HepG2 (cell line): ENCODE results near the gene SPRTN. TPM values are rescaled to one million over a fixed set of nuclear protein-coding genes. Genes with fewer than 3 reads are reported as not detected.

Experiments used
- ATAC-seq: fragments of 200-7000 bp; cut with Tn5 transposase; 3 replicates; pipeline ENCODE4 v1.9.1; 2020; ENCODE audit warnings: mild to moderate bottlenecking, moderate library complexity
- BruUV-seq: library from RNA; stranded (reverse); fragments of 400-500 nt; replicated peaks from 2 replicates; lab custom pipeline; 2021; lab: Mats Ljungman, UMichigan
- CTCF ChIA-PET: fragments of 300-600 bp; formaldehyde crosslinking; extraction: SDS; loops from one replicate; lab custom pipeline; 2021; ENCODE audit warnings: low total read pairs, inconsistent platforms, low intra/inter-chr PET ratio; lab: Yijun Ruan, JAX
- POLR2A ChIA-PET: fragments of 350-600 bp; sonication (Branson Sonifier 250); formaldehyde crosslinking; loops from one replicate; lab custom pipeline; 2020; ENCODE audit warnings: antibody characterized with exemption, inconsistent platforms; lab: Yijun Ruan, JAX
- DNase-seq: peaks from one replicate; pipeline ENCODE4 v3.0.0-alpha.2; 2015; ENCODE audit warnings: low spot score
- FAIRE-seq: peaks from 3 replicates; lab custom pipeline; 2011; peaks lifted over from hg19 to GRCh38; lab: Jason Lieb, UNC
- H2AFZ ChIP-seq: one replicate; pipeline ENCODE4 v1.6.1; 2011; ENCODE audit warnings: low read length, inconsistent platforms
- H3K27ac ChIP-seq: fragments of 300-600 bp; 3 replicates; pipeline ENCODE4 v1.8.0; 2011; ENCODE audit warnings: mixed run types, mild to moderate bottlenecking, mixed read lengths, low read length, inconsistent platforms; ENCODE audit not compliant: insufficient read depth; ENCODE audit errors: extremely low read length
- H3K27me3 ChIP-seq, 2 experiments: fragments of 200-600 bp in 1 of 2; 2 replicates in 1 of 2; 3 replicates in 1 of 2; pipeline versions ENCODE4 v1.6.0 to v1.8.0; 2011; ENCODE audit warnings: low read length in 2 of 2, mild to moderate bottlenecking in 2 of 2, moderate library complexity in 2 of 2, inconsistent platforms in 1 of 2; ENCODE audit not compliant: insufficient read depth in 2 of 2, control insufficient read depth in 1 of 2
- H3K36me3 ChIP-seq, 2 experiments: fragments of 200-600 bp in 1 of 2; replicated peaks in 1 of 2; 2 replicates in 1 of 2; 3 replicates in 1 of 2; pipeline versions ENCODE4 v1.5.1 to v1.8.0; 2011; ENCODE audit warnings: low read length in 2 of 2, inconsistent platforms in 1 of 2; ENCODE audit not compliant: insufficient read depth in 2 of 2, control insufficient read depth in 1 of 2
- H3K4me1 ChIP-seq: 2 replicates; pipeline ENCODE4 v1.5.1; 2012; ENCODE audit warnings: low read length, inconsistent platforms; ENCODE audit not compliant: insufficient read depth
- H3K4me2 ChIP-seq: 2 replicates; pipeline ENCODE4 v1.6.0; 2011; ENCODE audit warnings: low read depth, low read length, inconsistent platforms
- H3K4me3 ChIP-seq, 3 experiments: fragments of 200-600 bp in 1 of 3; sonication (generic), shearing (Covaris generic) in 1 of 3; replicated peaks in 1 of 3; 2 replicates each; pipeline ENCODE4 v1.5.1; 2011 to 2016; ENCODE audit warnings: low read length in 3 of 3, inconsistent platforms in 2 of 3, low read depth in 2 of 3, mild to moderate bottlenecking in 2 of 3, control low read depth in 1 of 3, mixed read lengths in 1 of 3; ENCODE audit not compliant: insufficient read depth in 1 of 3
- H3K79me2 ChIP-seq: one replicate; pipeline ENCODE4 v1.6.1; 2011; ENCODE audit warnings: low read length, inconsistent platforms; ENCODE audit not compliant: insufficient read depth
- H3K9ac ChIP-seq: 2 replicates; pipeline ENCODE4 v1.6.0; 2011; ENCODE audit warnings: mild to moderate bottlenecking, low read depth, low read length, inconsistent platforms; ENCODE audit not compliant: insufficient read depth
- H3K9me3 ChIP-seq: 2 replicates; pipeline ENCODE4 v1.5.1; 2012; ENCODE audit warnings: mild to moderate bottlenecking, low read length
- H4K20me1 ChIP-seq: 2 replicates; pipeline ENCODE4 v1.6.0; 2011; ENCODE audit warnings: inconsistent platforms, mild to moderate bottlenecking, low read length, moderate library complexity; ENCODE audit not compliant: insufficient read depth
- CC2D1A ChIP-seq: sonication (generic); formaldehyde crosslinking; IDR thresholded peaks from 2 replicates; pipeline ENCODE4 v1.8.1; 2023; ENCODE audit warnings: mild to moderate bottlenecking, missing genetic modification reagents
- EHMT2 ChIP-seq: fragments of 200-600 bp; sonication (generic); IDR thresholded peaks from 2 replicates; pipeline ENCODE4 v1.7.0; 2017; ENCODE audit warnings: antibody characterized with exemption, low read depth, low read length, borderline replicate concordance
- HNRNPL ChIP-seq: fragments of 200-400 bp; formaldehyde crosslinking; IDR thresholded peaks from 2 replicates; pipeline ENCODE4 v1.6.1; 2017; ENCODE audit warnings: mild to moderate bottlenecking, low read depth, low read length
- RBAK ChIP-seq: sonication (generic); formaldehyde crosslinking; IDR thresholded peaks from 2 replicates; pipeline ENCODE4 v1.5.1; 2020; ENCODE audit warnings: mild to moderate bottlenecking, missing genetic modification reagents
- RFXAP ChIP-seq: sonication (generic); formaldehyde crosslinking; IDR thresholded peaks from 2 replicates; pipeline ENCODE4 v1.4.0; 2020; ENCODE audit warnings: missing genetic modification reagents, borderline replicate concordance
- TARDBP ChIP-seq: sonication (generic); formaldehyde crosslinking; IDR thresholded peaks from 2 replicates; pipeline ENCODE4 v1.8.0; 2022; ENCODE audit warnings: mild to moderate bottlenecking, missing genetic modification reagents
- TEAD3 ChIP-seq: optimal IDR thresholded peaks from 2 replicates; pipeline ENCODE3; 2016; ENCODE audit warnings: borderline replicate concordance
- ZNF160 ChIP-seq: sonication (generic); formaldehyde crosslinking; IDR thresholded peaks from 2 replicates; pipeline ENCODE4 v1.8.0; 2022; ENCODE audit warnings: mild to moderate bottlenecking, inconsistent platforms, missing genetic modification reagents
- ZNF337 ChIP-seq: sonication (generic); formaldehyde crosslinking; IDR thresholded peaks from 2 replicates; pipeline ENCODE4 v1.5.1; 2020; ENCODE audit warnings: missing genetic modification reagents, low read depth, mild to moderate bottlenecking, borderline replicate concordance
- ZNF510 ChIP-seq: sonication (generic); formaldehyde crosslinking; IDR thresholded peaks from 2 replicates; pipeline ENCODE4 v1.4.0; 2020; ENCODE audit warnings: low read depth, mild to moderate bottlenecking, missing genetic modification reagents
- WGBS: methylation state at CpG from one replicate; pipeline ENCODE4 v1.1.6; 2017; ENCODE audit warnings: low lambda C conversion rate; 5-methylcytosine and 5-hydroxymethylcytosine counted together
- in situ Hi-C: cut with HindIII; loops from 2 replicates; pipeline ENCODE4 v1.10.0; 2017; ENCODE audit warnings: low pct_unique_long_range_greater_than_20kb; ENCODE audit not compliant: extremely low pct_ligation_motif_present
- intact Hi-C: fragments of 100-400 bp; cut with micrococcal nuclease; formaldehyde crosslinking; loops from one replicate; pipeline ENCODE4 v1.10.0; 2022; ENCODE audit not compliant: unreplicated experiment
- polyA plus RNA-seq, 8 experiments: library from polyadenylated mRNA; depleted of rRNA in 3 of 8; stranded (reverse) in 7 of 8; unstranded in 1 of 8; fragments of >200 nt; fragmentation: Illumina TruSeq in 4 of 8; extraction: Trizol in 4 of 8; gene quantifications; 2 replicates each; pipeline versions ENCODE4 v1.2.1 to v1.2.3, GENCODE V29; 2011 to 2016; ENCODE audit warnings: low read depth in 4 of 8, missing spikeins in 1 of 8, mixed read lengths in 1 of 8; ENCODE audit not compliant: insufficient read depth in 1 of 8
- total RNA-seq, 5 experiments: library from RNA; depleted of rRNA; stranded (reverse); fragments of >200 nt; fragmentation: Illumina TruSeq; extraction: Trizol; gene quantifications; 2 replicates each; pipeline ENCODE4 v1.2.3, GENCODE V29; 2016; ENCODE audit warnings: low read depth in 1 of 5
- TF ChIP-seq, protein P1 (sequence below): sonication (generic); formaldehyde crosslinking; IDR thresholded peaks from 2 replicates; pipeline ENCODE4 v1.8.0; 2022; ENCODE audit warnings: mild to moderate bottlenecking, missing genetic modification reagents, moderate library complexity
- TF ChIP-seq, protein P2 (sequence below): sonication (generic); formaldehyde crosslinking; IDR thresholded peaks from 2 replicates; pipeline ENCODE4 v1.5.0; 2020; ENCODE audit warnings: mild to moderate bottlenecking, missing genetic modification reagents, borderline replicate concordance
- TF ChIP-seq, protein P3 (sequence below): sonication (generic); formaldehyde crosslinking; IDR thresholded peaks from 2 replicates; pipeline ENCODE4 v1.5.0; 2020; ENCODE audit warnings: missing genetic modification reagents
- TF ChIP-seq, protein P4 (sequence below): sonication (generic); formaldehyde crosslinking; IDR thresholded peaks from 2 replicates; pipeline ENCODE4 v1.4.0; 2020; ENCODE audit warnings: low read depth, missing genetic modification reagents

The SPRTN gene
- total and polyA plus RNA-seq, 2 of the 13 experiments (the other 11 are each of a cell fraction or from before 2014, with no cell fraction given): 4.2 to 15.2 TPM

DNA sequence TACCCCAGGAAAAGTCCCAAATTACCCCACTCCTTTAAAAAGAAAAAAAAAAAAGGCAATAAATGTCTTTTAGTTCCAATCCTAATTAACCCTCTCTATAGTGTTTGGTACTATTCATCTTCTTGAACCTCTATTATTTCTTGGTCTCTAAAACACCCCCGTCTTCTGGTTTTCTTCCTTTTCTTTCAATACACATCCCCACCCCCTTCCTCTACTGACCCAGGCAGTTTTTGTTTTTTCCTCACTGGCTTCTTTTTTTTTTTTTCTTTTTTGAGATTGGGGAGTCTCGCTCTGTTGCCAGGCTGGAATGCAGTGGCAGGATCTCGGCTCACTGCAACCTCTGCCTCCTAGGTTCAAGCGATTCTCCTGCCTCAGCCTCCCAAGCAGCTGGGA is 57.9 kb downstream of the SPRTN start:
- Histone ChIP-seq H3K79me2 (peaks cover 96% of the 10 kb centered on the region), H2AFZ (no peak overlapping the region), H3K4me1 (peaks cover 82% of the 10 kb centered on the region), H3K9me3 (no peaks in the 10 kb centered on the region), H3K36me3 (peaks cover 0 to 27% of the 10 kb centered on the region in 2 experiments)
- POLR2A ChIA-PET: interaction anchor here (0.9 kb wide), 2 partner anchors 58 to 154 kb away, joined by 3 read pairs; partner anchors contain the start of genes EXOC8 and SPRTN
- intact Hi-C loops: no loop called here
- TF ChIP-seq RFXAP (CRISPR knock-in tag): no peak
- no peak for TF ChIP-seq ZNF160 (CRISPR knock-in tag)
- no peak for TF ChIP-seq TEAD3 (CRISPR knock-in tag)
- no peak for TF ChIP-seq TARDBP (CRISPR knock-in tag)
- TF ChIP-seq ZNF510 (CRISPR knock-in tag): no peak
- TF ChIP-seq, protein P1, sequence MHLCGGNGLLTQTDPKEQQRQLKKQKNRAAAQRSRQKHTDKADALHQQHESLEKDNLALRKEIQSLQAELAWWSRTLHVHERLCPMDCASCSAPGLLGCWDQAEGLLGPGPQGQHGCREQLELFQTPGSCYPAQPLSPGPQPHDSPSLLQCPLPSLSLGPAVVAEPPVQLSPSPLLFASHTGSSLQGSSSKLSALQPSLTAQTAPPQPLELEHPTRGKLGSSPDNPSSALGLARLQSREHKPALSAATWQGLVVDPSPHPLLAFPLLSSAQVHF (CRISPR knock-in tag): no peak
- no peak for TF ChIP-seq CC2D1A
- TF ChIP-seq, protein P2, sequence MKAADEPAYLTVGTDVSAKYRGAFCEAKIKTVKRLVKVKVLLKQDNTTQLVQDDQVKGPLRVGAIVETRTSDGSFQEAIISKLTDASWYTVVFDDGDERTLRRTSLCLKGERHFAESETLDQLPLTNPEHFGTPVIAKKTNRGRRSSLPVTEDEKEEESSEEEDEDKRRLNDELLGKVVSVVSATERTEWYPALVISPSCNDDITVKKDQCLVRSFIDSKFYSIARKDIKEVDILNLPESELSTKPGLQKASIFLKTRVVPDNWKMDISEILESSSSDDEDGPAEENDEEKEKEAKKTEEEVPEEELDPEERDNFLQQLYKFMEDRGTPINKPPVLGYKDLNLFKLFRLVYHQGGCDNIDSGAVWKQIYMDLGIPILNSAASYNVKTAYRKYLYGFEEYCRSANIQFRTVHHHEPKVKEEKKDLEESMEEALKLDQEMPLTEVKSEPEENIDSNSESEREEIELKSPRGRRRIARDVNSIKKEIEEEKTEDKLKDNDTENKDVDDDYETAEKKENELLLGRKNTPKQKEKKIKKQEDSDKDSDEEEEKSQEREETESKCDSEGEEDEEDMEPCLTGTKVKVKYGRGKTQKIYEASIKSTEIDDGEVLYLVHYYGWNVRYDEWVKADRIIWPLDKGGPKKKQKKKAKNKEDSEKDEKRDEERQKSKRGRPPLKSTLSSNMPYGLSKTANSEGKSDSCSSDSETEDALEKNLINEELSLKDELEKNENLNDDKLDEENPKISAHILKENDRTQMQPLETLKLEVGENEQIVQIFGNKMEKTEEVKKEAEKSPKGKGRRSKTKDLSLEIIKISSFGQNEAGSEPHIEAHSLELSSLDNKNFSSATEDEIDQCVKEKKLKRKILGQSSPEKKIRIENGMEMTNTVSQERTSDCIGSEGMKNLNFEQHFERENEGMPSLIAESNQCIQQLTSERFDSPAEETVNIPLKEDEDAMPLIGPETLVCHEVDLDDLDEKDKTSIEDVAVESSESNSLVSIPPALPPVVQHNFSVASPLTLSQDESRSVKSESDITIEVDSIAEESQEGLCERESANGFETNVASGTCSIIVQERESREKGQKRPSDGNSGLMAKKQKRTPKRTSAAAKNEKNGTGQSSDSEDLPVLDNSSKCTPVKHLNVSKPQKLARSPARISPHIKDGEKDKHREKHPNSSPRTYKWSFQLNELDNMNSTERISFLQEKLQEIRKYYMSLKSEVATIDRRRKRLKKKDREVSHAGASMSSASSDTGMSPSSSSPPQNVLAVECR (CRISPR knock-in tag): no peak
- no peak for TF ChIP-seq ZNF337
- no peak for TF ChIP-seq EHMT2
- TF ChIP-seq RBAK (CRISPR knock-in tag): no peak
- TF ChIP-seq, protein P3, sequence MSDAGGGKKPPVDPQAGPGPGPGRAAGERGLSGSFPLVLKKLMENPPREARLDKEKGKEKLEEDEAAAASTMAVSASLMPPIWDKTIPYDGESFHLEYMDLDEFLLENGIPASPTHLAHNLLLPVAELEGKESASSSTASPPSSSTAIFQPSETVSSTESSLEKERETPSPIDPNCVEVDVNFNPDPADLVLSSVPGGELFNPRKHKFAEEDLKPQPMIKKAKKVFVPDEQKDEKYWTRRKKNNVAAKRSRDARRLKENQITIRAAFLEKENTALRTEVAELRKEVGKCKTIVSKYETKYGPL (CRISPR knock-in tag): no peak
- TF ChIP-seq, protein P4, sequence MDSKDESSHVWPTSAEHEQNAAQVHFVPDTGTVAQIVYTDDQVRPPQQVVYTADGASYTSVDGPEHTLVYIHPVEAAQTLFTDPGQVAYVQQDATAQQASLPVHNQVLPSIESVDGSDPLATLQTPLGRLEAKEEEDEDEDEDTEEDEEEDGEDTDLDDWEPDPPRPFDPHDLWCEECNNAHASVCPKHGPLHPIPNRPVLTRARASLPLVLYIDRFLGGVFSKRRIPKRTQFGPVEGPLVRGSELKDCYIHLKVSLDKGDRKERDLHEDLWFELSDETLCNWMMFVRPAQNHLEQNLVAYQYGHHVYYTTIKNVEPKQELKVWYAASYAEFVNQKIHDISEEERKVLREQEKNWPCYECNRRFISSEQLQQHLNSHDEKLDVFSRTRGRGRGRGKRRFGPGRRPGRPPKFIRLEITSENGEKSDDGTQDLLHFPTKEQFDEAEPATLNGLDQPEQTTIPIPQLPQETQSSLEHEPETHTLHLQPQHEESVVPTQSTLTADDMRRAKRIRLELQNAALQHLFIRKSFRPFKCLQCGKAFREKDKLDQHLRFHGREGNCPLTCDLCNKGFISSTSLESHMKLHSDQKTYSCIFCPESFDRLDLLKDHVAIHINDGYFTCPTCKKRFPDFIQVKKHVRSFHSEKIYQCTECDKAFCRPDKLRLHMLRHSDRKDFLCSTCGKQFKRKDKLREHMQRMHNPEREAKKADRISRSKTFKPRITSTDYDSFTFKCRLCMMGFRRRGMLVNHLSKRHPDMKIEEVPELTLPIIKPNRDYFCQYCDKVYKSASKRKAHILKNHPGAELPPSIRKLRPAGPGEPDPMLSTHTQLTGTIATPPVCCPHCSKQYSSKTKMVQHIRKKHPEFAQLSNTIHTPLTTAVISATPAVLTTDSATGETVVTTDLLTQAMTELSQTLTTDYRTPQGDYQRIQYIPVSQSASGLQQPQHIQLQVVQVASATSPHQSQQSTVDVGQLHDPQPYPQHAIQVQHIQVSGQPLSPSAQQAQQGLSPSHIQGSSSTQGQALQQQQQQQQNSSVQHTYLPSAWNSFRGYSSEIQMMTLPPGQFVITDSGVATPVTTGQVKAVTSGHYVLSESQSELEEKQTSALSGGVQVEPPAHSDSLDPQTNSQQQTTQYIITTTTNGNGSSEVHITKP (CRISPR knock-in tag): no peak
- TF ChIP-seq HNRNPL: no peak
- TF ChIP-seq, all 625 proteins: peak for 0
- H3K4me2 ChIP-seq: no peak overlapping the region
- H3K9ac ChIP-seq: 0 out of 2 replicates have a peak overlapping the region, but pooled peaks have one; percentile 6
- peaks cover 78% of the 10 kb centered on the region for H4K20me1 ChIP-seq
- no peak overlapping the region for H3K4me3 ChIP-seq
- in situ Hi-C loops: no loop called here
- FAIRE-seq (no peak), DNase-seq (no peak), ATAC-seq (no peak)
- no TSS peak for BruUV-seq
- WGBS: 96% methylated on average over 4 of the region's 4 CpGs
- CTCF ChIA-PET: no interaction called here
- H3K27ac ChIP-seq: peak overlapping the region; percentile 44
- H3K27me3 ChIP-seq: no peaks in the 10 kb centered on the region
